CD4-positive, alpha-beta T cell treated with Interleukin-6 for 4 hours (primary cell): ENCODE measurements around the gene FZD10.

Experiments
- DNase-seq: peaks from one replicate; pipeline ENCODE4 v3.0.0-alpha.2; 2020; ENCODE audit warnings: mixed read lengths

FZD10 gene

DNA sequence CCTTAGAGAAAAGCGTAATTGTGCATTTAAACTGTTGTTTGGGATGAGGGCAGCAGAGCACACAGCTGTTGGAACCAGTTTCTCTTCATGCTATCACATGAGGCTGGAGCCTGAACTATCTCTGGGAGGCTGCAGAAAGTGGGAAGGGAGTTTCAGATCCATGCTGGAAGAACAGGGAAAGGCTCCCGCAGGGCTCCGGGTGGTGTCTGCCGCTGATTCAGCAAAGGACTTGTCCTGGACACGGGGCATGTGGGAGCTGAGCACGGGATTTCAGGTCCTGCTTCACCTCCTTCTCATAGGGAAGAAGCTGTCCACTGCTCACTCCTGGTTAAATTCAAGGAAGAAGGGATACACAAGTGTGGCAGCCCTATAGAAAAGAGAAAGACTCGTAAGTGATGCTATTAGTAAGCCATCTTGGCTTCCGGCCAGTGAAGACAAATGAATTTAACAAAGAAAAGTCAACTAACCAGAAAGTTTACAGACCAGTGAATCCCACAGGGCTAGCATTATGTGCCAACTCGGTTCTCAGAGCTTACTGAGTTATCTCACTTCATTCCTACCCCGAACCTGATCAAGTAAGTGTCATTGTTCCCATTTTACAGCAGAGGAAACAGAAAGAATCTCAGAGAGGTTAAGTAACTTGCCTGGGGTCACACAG lies 6.7 kb upstream of the FZD10 start:
- DNase-seq = no peak

DNA sequence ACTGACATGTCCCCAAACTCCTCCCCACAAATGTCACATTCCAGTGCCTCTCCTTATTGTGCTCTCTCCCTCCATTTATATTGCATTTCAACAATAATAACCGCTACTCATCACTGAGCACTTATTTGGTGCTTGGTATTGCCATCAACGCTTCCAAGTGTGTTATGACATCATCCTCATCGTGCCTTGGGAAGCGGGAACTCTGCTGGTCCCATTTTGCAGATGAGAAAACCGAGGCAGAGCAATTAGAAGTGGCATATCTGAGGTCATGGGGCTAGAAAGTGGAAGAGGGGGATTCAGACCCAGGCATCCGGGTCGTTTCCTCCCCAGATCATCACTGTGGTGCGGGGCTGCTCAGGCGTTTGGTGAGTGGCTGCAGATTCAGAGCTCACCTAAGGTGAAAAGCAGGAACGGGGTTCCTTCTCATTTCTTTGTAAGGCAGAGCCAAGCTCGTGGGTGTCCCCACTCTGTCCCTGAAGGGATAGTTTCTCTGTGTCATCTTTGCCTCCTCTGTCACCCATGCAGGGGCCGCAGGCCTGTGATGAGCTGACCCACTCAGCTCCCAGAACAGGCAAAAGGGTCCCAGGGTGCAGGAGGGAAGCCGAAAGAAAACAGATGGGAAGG lies 5.5 kb upstream of the FZD10 start:
- no peak for DNase-seq

DNA sequence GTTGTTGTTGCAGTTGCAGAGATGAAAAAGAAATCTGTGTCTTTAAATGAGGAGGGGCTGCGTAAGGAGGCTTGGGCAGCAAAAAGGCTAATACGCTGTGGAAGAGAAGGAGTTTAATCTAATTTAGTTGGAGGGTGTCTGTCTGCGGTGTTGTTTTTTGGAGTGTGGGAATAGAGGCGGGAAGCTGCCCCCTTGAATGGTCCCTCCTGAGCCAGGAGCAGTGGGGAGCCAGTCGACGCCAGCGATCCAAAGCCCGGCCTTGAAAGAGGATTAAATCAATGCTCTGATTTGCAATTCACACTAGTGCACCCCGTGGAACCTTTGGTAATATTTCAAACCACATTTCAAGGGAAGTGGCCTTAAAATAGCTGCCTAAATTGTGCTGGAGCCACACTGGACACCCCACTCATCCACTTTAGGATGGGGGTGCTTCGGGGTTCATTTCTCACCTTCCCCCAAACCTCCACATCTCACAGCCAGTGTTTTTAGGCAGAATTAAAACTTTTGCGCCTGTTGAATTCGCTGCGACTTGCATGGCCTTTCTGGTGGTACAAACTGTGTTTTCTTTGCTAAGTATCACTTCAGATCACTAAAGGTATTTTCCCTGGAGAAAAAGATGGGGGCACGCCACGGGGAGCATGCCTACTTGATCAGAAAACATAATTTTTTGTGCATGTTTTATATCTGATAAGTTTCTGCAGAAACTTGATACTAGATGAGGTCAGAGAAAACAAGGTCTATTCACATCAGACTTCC lies 4.1 kb upstream of the FZD10 start:
- DNase-seq = no peak

DNA sequence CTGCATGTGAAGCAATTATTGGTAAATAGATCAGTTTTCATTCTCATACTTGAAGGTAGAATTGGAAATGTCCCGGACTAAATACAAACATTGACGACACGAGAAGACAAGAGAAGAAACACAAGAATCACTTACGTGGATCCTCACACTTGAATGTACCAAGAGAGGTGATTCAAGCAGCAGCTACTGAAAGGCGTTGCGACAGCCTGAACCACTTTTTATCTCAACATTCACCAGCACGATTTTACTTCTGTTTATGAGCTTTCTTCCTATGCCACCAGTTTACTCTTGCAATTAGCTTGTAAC lies 3.6 kb upstream of the FZD10 start:
- no peak for DNase-seq

DNA sequence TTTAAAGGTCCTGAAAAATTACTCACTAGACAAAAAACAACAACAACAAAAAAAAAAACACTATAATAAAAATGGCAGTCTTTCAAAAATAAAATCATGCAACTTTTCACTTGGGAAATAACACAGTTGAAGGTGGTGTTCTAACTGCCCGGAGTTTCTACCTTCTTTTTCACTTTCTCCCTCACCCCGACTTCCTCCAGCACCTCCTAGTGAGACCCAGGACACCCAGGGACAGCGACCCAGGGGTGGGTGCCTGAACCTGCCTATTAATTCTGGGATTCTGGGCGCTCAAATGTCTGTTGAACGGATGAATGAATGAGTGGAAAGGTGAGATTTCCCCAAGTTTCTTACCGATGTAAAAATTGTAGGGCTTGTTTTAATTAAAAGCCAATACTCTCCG lies 2.0 kb upstream of the FZD10 start:
- no peak for DNase-seq

DNA sequence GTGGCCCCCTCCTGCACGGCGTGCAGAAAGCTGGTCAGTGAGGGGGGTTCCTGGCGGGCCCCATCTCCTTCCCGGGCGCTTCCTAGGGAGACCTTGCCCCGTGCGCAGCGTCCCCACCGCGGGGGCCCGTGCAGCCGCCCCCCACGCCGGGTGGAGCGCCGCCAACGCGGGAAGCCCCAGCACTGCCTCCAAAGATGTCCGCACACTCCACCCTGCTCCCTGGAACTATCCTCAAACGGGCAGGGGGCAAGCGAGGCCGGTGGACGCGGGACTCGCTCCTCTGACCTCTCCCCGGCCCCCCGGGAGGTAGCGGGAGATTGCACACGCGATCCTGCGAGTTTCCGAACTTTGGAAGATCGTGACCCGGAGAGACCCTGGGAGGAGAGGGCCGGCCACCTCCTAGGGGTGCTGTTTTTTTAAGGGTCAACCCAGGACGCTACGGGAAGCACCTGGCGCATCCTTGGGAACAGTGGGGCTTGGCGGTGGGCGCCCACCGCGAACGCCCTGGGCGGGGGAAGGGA lies 1.5 kb upstream of the FZD10 start:
- DNase-seq = no peak

DNA sequence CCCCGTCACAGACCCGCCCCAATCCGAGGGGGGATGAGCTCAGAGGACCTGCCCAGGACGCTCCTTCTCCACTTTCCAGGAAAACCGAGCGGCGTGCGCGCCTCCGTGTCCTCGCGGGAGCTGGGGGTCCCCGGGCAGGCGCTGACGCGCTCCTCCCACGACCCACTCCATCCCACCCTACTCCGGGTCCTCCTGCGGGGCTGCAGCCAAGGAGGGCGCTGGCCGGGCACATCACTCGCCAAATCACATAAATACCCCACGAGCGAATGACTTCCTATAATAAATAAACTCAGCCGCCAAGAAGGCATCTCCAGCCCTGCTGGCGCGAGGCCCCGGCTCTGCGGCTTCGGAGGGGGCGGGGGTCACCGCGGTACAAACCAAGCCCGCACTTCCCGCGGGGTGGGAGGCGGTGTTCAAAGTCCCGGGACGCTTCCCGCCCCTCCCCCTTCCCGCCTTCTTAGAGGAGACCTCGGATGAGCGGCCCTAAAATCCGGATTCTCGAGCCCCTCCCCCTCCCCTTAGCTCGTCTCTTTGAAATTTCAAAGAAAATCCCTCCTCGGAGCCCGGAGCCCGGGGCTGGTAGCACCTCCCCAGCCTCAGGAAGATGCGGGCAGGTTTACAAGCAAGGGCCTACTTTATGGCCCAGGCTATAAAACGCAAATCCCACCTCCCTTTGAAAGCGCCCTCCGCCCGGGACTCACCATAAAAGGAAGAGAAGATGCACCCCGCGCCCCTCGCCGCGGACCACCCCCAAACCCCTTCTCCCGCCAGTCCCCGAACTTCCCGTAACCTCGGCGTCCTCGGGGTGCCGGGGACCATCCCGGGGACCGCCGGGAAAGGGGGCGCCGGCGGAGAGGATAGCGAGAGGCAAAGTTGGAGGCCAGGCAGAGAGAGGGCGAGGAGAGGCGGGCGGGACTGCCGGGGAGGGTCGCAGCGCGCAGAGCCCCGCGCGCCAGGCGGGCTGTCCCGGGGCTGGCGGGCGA lies 712 bp upstream of the FZD10 start:
- DNase-seq = no peak

DNA sequence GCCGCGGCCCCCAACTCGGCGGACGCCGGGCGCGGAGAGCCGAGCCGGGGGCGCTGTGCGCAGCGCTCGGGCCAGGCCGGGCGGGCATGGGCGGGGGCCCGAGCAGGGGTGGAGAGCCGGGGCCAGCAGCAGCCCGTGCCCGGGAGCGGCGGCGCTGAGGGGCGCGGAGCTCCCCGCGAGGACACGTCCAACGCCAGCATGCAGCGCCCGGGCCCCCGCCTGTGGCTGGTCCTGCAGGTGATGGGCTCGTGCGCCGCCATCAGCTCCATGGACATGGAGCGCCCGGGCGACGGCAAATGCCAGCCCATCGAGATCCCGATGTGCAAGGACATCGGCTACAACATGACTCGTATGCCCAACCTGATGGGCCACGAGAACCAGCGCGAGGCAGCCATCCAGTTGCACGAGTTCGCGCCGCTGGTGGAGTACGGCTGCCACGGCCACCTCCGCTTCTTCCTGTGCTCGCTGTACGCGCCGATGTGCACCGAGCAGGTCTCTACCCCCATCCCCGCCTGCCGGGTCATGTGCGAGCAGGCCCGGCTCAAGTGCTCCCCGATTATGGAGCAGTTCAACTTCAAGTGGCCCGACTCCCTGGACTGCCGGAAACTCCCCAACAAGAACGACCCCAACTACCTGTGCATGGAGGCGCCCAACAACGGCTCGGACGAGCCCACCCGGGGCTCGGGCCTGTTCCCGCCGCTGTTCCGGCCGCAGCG lies 639 bp downstream of the FZD10 start:
- DNase-seq = no peak

DNA sequence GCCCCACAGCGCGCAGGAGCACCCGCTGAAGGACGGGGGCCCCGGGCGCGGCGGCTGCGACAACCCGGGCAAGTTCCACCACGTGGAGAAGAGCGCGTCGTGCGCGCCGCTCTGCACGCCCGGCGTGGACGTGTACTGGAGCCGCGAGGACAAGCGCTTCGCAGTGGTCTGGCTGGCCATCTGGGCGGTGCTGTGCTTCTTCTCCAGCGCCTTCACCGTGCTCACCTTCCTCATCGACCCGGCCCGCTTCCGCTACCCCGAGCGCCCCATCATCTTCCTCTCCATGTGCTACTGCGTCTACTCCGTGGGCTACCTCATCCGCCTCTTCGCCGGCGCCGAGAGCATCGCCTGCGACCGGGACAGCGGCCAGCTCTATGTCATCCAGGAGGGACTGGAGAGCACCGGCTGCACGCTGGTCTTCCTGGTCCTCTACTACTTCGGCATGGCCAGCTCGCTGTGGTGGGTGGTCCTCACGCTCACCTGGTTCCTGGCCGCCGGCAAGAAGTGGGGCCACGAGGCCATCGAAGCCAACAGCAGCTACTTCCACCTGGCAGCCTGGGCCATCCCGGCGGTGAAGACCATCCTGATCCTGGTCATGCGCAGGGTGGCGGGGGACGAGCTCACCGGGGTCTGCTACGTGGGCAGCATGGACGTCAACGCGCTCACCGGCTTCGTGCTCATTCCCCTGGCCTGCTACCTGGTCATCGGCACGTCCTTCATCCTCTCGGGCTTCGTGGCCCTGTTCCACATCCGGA lies 1.4 kb downstream of the FZD10 start:
- no peak for DNase-seq

DNA sequence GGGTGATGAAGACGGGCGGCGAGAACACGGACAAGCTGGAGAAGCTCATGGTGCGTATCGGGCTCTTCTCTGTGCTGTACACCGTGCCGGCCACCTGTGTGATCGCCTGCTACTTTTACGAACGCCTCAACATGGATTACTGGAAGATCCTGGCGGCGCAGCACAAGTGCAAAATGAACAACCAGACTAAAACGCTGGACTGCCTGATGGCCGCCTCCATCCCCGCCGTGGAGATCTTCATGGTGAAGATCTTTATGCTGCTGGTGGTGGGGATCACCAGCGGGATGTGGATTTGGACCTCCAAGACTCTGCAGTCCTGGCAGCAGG lies 1.9 kb downstream of the FZD10 start:
- no peak for DNase-seq

DNA sequence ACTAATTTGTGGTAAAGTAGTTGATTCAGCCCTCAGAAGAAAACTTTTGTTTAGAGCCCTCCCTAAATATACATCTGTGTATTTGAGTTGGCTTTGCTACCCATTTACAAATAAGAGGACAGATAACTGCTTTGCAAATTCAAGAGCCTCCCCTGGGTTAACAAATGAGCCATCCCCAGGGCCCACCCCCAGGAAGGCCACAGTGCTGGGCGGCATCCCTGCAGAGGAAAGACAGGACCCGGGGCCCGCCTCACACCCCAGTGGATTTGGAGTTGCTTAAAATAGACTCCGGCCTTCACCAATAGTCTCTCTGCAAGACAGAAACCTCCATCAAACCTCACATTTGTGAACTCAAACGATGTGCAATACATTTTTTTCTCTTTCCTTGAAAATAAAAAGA lies 2.7 kb downstream of the FZD10 start:
- DNase-seq = no peak

DNA sequence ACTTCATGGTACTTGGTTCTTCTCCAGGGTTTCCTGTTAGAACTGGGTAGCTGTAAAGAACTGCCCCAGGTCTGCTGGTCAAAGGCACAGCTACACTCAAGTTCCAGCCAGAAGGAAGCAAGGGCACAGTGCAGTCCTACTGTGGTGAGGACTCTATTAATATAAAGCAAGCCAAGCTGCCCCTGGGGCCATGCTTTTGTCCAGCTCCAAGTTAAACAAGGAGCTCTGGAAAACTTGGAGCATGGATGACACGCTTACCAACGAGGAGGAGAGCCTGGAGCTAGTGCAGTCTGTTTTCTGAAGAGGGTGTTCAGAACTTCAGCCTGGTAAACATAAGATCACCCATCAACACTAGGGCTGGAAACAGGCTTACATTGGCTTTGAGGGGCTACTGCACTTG lies 4.0 kb downstream of the FZD10 start:
- DNase-seq = no peak

DNA sequence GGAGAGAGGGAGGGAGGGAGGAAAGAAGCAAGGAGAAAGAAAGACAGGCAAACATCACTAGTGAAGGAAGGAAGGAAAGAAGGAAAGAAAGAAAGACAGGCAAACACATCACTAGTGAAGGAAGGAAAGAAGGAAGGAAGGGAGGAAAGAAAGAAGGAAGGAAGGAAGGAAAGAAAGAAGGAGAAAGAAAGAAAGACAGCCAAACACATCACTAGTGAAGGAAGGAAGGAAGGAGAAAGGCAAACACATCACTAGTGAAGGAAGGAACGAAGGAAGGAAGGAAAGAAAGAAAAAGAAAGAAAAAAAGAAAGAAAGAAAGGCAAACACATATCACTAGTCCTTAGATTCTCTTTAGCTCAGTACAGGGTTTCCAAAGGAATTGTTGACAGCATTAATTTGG lies 5.3 kb downstream of the FZD10 start:
- DNase-seq = no peak

DNA sequence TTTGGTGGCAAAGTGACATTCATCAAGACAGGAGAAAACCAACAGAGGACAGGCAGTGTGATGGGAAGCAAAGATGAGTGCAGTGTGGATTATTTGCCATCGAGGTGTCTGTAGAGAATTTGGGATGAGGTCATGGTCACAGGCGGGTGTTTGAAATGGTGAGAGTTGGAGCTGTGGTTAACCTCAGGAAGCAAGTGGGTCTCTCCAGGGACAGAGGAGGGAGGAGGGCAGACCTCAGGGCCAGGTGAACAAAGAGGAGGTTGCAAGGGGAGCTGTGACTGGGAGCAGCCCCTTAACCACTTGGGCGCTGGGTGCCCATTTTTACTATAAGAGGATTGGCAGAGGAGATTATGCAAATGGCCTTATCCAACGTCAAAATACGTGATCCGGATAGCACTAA lies 7.0 kb downstream of the FZD10 start:
- DNase-seq = no peak

DNA sequence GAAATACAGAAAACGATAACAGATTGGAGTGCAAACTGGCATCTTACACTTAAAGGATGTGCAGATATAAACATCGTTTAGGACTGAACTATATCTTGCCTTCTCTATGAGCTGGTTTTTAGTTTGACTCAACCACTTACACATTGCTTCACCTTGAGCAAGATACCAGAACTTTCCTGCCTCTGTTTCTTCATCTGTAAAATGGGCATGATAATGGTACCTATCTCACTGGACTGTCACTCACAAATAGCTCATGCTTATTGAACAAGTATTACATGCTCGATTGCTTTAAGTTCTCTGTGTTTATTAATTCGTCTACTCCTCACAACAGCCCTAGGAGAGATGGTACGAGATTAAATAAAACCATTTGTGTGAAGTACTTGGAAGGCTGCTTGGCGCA lies 7.7 kb downstream of the FZD10 start:
- no peak for DNase-seq

DNA sequence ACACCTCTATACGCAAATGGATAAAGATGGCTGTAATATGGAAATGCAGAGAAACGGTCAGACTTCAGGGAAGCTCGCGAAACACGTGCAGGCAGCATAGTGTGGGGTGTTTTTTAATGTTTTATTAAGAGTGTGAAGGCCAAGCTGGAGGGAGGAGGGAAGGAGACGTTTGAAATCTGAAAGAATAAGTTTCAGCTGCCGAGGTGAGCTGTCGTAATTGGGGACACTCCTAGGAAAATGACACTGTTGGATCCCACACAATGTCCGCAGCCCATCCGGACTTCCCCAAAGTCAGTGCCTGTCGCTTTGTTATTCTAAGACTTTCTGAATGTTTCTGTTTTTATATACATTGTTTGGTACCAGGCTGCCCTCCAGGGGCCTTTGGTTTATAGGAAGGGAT lies 8.3 kb downstream of the FZD10 start:
- DNase-seq = no peak

DNA sequence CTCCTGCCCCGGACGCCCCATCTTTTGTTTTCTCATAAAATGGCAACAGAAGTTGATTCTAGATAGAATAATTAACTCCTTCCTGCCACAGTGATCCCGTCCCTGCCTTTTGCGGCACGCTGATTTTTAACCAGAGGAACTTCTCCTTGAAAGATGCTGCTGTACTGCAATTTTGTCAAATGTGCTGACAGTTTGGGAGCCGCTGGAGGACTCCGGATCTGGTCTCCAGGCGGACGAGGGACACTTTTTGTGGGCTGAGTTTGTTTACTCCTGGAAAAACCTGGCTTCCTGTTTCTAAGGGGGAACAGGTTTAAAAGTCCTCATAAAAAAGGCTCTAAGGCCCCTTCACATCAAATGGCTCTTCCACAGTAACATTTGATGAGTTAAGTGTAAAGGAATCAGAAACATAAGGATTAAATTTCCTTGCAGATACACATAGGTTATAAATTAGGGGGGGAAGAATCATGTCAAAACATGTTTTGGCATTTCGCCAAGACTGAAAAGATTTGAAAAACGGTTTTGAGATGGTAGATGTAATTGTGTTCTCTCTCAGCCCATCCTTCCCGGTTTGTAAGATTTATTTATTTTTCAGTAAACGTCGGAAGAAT lies 15.5 kb downstream of the FZD10 start:
- no peak for DNase-seq

DNA sequence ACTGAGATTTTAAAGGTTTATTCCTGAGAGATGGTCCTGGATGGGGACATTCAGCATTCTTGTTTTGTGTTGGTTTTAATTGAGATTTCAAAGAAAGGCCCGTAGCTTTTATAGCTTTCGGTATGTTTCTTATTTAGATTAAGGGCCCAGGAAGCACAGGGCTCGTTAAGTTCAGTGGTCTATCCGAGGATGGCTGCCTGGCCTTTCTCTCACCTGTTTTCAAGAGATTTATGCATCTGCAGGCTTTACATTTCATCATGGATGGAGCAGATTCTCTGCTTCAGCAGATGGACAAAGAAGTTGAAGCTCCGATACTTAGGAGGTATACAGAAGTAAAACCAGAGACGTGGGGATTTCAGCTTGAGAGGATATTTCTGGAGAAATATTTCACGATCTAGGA lies 16.0 kb downstream of the FZD10 start:
- DNase-seq = no peak

DNA sequence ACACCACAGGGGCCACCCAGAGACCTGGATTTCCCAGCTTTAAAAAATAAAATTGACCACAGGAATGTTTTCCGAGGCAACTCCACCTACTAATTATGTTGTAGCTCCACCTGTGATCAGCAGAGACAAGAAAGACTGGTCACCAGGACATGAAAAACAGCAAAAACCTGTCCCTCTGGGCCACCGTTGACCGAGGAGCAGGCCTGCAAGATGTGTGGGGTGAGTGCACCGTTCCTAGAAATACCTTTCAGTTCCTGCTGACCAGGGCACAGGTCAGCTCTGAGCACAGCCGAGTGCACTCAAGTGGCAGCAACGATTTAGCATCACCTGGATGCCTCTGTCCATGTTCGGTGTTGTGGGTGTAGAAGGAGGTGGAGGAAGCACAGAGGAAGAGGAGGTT lies 16.9 kb downstream of the FZD10 start:
- no peak for DNase-seq

DNA sequence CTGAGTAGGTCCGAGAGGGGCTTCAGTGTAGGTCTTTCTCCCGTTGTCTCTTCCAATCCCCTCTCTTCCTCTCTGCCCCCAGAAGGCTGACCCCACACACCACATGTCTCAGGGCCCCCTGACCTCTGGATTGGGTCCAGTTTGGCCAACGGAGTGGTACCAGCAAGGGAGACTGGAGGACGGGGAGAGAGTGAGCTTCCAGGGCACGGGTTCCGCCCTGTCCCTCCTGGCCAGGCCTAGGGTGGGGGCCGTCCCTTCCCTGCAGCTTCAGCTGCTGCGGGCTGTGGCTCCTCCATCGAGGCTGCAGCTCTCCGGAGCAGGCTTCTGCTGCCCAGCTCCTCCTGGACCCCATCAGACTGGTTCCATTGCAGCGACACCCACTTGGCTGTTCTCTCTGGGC lies 17.4 kb downstream of the FZD10 start:
- no peak for DNase-seq

DNA sequence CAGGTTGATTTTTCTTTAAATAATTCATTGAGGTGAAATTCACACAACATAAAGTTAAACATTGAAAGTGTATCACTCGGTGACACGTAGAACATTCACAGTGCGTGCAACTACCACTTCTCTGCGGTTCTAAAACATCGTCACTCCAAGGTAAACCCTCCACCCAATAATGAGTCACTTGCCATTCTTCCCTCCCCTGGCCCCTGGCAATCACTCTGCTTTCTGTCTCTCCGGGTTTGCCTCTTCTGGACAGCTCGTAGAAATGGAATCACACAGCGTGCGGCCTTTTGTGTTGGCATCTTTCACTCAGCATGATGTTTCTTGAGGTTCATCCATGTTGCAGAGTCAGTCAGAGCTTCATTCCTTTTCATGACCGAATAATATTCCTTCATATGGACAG lies 18.9 kb downstream of the FZD10 start:
- no peak for DNase-seq
